Ovary (tissue), 3 donors: ENCODE measurements around the gene TTLL11.

Source experiments
- POLR2A ChIP-seq: fragments of 450-650 bp; IDR thresholded peaks from one replicate; pipeline ENCODE4 v1.6.1; 2017; ENCODE audit warnings: antibody characterized with exemption, mild to moderate bottlenecking, moderate library complexity
- TF ChIP-seq, protein P1 (sequence below), 3 donors: fragments of 450-650 bp in 2 of 3; fragments of 200-600 bp in 1 of 3; IDR thresholded peaks; one replicate each; pipeline versions ENCODE4 v1.5.1 to v1.8.0; 2016 to 2022; ENCODE audit warnings: antibody characterized with exemption in 3 of 3, mild to moderate bottlenecking in 1 of 3
- donor health status: DM: no; HTN: no; CAD: no.

DNA sequence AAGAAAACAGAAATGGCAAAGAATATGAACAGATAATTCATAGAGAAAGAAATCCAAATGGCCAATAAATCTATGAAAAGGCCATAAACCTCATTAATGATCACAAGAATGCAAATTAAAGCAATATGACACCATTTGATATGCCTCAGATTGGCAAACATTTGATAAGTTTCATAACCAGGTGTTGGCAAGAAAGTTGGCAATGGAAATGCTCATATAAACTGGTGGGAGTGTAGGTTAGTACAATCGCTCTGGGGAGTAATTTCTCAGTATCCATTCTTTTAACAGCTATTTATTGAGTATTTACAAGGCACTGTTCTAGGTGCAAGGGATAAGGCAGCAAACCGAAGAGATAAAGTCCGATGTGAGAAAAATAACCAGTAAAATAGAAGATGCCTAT is 154.5 kb downstream of the TTLL11 start:
- TF ChIP-seq, protein P1, sequence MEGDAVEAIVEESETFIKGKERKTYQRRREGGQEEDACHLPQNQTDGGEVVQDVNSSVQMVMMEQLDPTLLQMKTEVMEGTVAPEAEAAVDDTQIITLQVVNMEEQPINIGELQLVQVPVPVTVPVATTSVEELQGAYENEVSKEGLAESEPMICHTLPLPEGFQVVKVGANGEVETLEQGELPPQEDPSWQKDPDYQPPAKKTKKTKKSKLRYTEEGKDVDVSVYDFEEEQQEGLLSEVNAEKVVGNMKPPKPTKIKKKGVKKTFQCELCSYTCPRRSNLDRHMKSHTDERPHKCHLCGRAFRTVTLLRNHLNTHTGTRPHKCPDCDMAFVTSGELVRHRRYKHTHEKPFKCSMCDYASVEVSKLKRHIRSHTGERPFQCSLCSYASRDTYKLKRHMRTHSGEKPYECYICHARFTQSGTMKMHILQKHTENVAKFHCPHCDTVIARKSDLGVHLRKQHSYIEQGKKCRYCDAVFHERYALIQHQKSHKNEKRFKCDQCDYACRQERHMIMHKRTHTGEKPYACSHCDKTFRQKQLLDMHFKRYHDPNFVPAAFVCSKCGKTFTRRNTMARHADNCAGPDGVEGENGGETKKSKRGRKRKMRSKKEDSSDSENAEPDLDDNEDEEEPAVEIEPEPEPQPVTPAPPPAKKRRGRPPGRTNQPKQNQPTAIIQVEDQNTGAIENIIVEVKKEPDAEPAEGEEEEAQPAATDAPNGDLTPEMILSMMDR (IDR thresholded peaks at IDR 0.05) = no peak
- no peak for TF ChIP-seq POLR2A
